ENCODE measurements around the gene ZFP1.

GRCh38 chr16:75203096-75203495 is 54.8 kb downstream of the ZFP1 start:
- TF ChIP-seq, protein P1, sequence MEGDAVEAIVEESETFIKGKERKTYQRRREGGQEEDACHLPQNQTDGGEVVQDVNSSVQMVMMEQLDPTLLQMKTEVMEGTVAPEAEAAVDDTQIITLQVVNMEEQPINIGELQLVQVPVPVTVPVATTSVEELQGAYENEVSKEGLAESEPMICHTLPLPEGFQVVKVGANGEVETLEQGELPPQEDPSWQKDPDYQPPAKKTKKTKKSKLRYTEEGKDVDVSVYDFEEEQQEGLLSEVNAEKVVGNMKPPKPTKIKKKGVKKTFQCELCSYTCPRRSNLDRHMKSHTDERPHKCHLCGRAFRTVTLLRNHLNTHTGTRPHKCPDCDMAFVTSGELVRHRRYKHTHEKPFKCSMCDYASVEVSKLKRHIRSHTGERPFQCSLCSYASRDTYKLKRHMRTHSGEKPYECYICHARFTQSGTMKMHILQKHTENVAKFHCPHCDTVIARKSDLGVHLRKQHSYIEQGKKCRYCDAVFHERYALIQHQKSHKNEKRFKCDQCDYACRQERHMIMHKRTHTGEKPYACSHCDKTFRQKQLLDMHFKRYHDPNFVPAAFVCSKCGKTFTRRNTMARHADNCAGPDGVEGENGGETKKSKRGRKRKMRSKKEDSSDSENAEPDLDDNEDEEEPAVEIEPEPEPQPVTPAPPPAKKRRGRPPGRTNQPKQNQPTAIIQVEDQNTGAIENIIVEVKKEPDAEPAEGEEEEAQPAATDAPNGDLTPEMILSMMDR (IDR thresholded peaks at IDR 0.05 in 8 of 11, conservative IDR thresholded peaks at IDR 0.05 in 3 of 11), result no peak
- TF ChIP-seq POLR2A (IDR thresholded peaks at IDR 0.05), result no peak
